ENCODE measurements around the gene CELF4.

GRCh38 chr18:37565101-37565976, at the start of gene CELF4:
- TF ChIP-seq POLR2A (IDR thresholded peaks at IDR 0.05; ENCODE audit: low read depth, low read length) (no peak), POLR2AphosphoS5 (IDR thresholded peaks at IDR 0.05; ENCODE audit: low read depth, low read length) (no peak), TAF1 (IDR thresholded peaks at IDR 0.05; ENCODE audit: borderline replicate concordance, low read depth, low read length) (no peak)

All from GM12892 (cell line).